Body of pancreas (tissue), 4 donors: ENCODE results near the gene TMA7. TPM values are rescaled to one million over a fixed set of nuclear protein-coding genes. Genes with fewer than 3 reads are reported as not detected.
"Not testable (repeated sequence)": the region's sequence is repeated elsewhere in the genome, so short reads cannot be mapped to it uniquely, and the experiment has no call there.

Source experiments
- ATAC-seq: fragments of 150-250 bp; one replicate; pipeline ENCODE4 v1.9.1; 2016
- DNase-seq, 4 donors: peaks; one replicate each; pipeline ENCODE4 v3.0.0-alpha.2; 2019
- H3K27ac ChIP-seq, 4 donors: fragments of 200-600 bp; sonication (generic); 1 replicate in 3 of 4; 2 replicates in 1 of 4; pipeline versions ENCODE4 v1.5.1 to v1.6.1; 2016 to 2019; ENCODE audit warnings: mild to moderate bottlenecking in 1 of 4, mixed read lengths in 1 of 4, moderate library complexity in 1 of 4
- H3K27me3 ChIP-seq, 2 donors: fragments of 200-600 bp; sonication (generic); one replicate each; pipeline ENCODE4 v1.6.0; 2016; ENCODE audit warnings: mild to moderate bottlenecking in 1 of 2
- H3K36me3 ChIP-seq, 2 donors: fragments of 200-600 bp; sonication (generic); replicated peaks in 1 of 2; 2 replicates each; pipeline ENCODE4 v1.5.1; 2016; ENCODE audit warnings: low read depth in 2 of 2; ENCODE audit not compliant: insufficient read depth in 1 of 2
- H3K4me1 ChIP-seq: fragments of 200-600 bp; sonication (generic); one replicate; pipeline ENCODE4 v1.6.0; 2016
- H3K4me3 ChIP-seq, 2 donors: fragments of 200-600 bp; sonication (generic); 1 replicate in 1 of 2; 2 replicates in 1 of 2; pipeline ENCODE4 v1.5.1; 2016 to 2019
- H3K9me3 ChIP-seq, 3 donors: fragments of 200-600 bp; sonication (generic); 1 replicate in 2 of 3; 2 replicates in 1 of 3; pipeline ENCODE4 v1.5.1; 2016
- POLR2A ChIP-seq, 3 donors: fragments of 450-650 bp; IDR thresholded peaks; one replicate each; pipeline ENCODE4 v1.6.1; 2016; ENCODE audit warnings: antibody characterized with exemption in 3 of 3, mild to moderate bottlenecking in 2 of 3
- WGBS, 2 donors: methylation state at CpG; one replicate each; pipeline ENCODE4 v1.1.5; 2017; 5-methylcytosine and 5-hydroxymethylcytosine counted together
- intact Hi-C: fragments of 100-400 bp; cut with DNase I; formaldehyde crosslinking; loops from one replicate; pipeline ENCODE4 v1.15.1; 2023
- total RNA-seq, 2 donors: library from RNA; depleted of rRNA; stranded (reverse); fragments of >200 nt; gene quantifications; one replicate each; pipeline ENCODE4 v1.1.0, GENCODE V29; 2016
- TF ChIP-seq, protein P1 (sequence below), 7 experiments: fragments of 450-650 bp in 4 of 7; fragments of 200-600 bp in 3 of 7; sonication (generic) in 3 of 7; IDR thresholded peaks; one replicate each; pipeline ENCODE4 v1.5.1; 2016 to 2019; ENCODE audit warnings: antibody characterized with exemption in 7 of 7

The TMA7 gene
- total RNA-seq, 2 donors from 2014 or later: 113 to 156 TPM

- intact Hi-C loops: no loop called here
- ATAC-seq: peak; percentile 4
- Histone ChIP-seq H3K4me3 (no peak overlapping the region), H3K9me3 (no peaks in the 10 kb centered on the region), H3K4me1 (peaks cover 35% of the 10 kb centered on the region), H3K27me3 (no peaks in the 10 kb centered on the region), H3K36me3 (no peaks in the 10 kb centered on the region), H3K27ac (peak overlapping the region in 3 of 4 donors; percentile 6 to 55 (median 38))
- TF ChIP-seq, protein P1, sequence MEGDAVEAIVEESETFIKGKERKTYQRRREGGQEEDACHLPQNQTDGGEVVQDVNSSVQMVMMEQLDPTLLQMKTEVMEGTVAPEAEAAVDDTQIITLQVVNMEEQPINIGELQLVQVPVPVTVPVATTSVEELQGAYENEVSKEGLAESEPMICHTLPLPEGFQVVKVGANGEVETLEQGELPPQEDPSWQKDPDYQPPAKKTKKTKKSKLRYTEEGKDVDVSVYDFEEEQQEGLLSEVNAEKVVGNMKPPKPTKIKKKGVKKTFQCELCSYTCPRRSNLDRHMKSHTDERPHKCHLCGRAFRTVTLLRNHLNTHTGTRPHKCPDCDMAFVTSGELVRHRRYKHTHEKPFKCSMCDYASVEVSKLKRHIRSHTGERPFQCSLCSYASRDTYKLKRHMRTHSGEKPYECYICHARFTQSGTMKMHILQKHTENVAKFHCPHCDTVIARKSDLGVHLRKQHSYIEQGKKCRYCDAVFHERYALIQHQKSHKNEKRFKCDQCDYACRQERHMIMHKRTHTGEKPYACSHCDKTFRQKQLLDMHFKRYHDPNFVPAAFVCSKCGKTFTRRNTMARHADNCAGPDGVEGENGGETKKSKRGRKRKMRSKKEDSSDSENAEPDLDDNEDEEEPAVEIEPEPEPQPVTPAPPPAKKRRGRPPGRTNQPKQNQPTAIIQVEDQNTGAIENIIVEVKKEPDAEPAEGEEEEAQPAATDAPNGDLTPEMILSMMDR (IDR thresholded peaks at IDR 0.05): no peak
- TF ChIP-seq POLR2A (IDR thresholded peaks at IDR 0.05): no peak
- peak in 1 of 4 donors; percentile 23 for DNase-seq
- 30 to 50% methylated on average over 5 to 11 of the region's 11 CpGs for WGBS, 2 donors
Observed at GRCh38 chr3:48398701-48399386, 41.2 kb upstream of the TMA7 start.

GRCh38 chr3:48399387-48400172, 40.5 kb upstream of the TMA7 start:
- Histone ChIP-seq H3K4me1 (peaks cover 35% of the 10 kb centered on the region), H3K27ac (peak overlapping the region in 3 of 4 donors; percentile 6 to 55 (median 38)), H3K9me3 (no peaks in the 10 kb centered on the region), H3K27me3 (no peaks in the 10 kb centered on the region), H3K4me3 (no peak overlapping the region), H3K36me3 (peaks cover 2 to 4% of the 10 kb centered on the region in 2 donors)
- intact Hi-C loops: loop anchor here (5.0 kb wide), 1 partner anchor 38 kb away; no protein-coding TSS in a partner anchor
- DNase-seq (peak; percentile 75 to 90 (median 88)), ATAC-seq (peak; percentile 72)
- peak in 1 of 3 donors; percentile 22 for TF ChIP-seq POLR2A (IDR thresholded peaks at IDR 0.05)
- TF ChIP-seq, protein P1 (IDR thresholded peaks at IDR 0.05): peak in 2 of 7 experiments; percentile 15 to 29
- 20 to 28% methylated on average over 4 of the region's 4 CpGs for WGBS, 2 donors

DNA sequence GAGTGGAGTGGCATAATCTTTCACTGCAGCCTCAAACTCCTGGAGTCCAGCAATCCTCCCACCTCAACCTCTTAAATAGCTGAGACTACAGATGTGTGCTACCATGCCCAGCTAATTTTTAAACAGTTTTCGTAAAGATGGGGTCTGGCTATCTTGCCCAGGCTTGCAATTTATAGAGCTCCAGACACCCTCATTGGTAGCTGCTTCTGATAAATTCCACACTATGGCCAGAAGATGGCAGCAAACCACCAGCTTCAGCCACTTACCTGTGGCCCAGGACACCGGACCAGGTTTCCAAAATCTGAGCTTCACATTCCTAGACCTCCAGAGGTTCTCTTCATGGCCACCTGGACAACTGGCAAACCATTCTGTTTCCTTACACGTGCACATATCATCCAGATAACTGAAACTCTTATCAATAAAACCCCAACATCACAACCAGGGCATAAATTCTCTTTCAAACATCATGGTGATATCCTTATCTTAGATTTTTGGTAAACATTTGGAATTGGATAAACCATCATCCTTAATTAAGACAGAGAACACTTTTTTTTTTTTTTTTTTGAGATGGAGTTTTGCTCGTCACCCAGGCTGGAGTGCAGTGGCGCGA, 39.1 kb upstream of the TMA7 start:
- peaks cover 35% of the 10 kb centered on the region for H3K4me1 ChIP-seq
- peaks cover 2 to 4% of the 10 kb centered on the region in 2 donors for H3K36me3 ChIP-seq
- WGBS, 2 donors: 54 to 57% methylated on average over 6 of the region's 6 CpGs
- H3K27ac ChIP-seq: peak overlapping the region in 1 of 4 donors; percentile 38
- no peak overlapping the region for H3K4me3 ChIP-seq
- TF ChIP-seq, protein P1 (IDR thresholded peaks at IDR 0.05): peak; percentile 39 to 92 (median 89)
- TF ChIP-seq POLR2A (IDR thresholded peaks at IDR 0.05): no peak
- ATAC-seq (peak; percentile 66), DNase-seq (peak; percentile 71 to 80 (median 74))
- intact Hi-C loops: loop anchor here (5.0 kb wide), 1 partner anchor 36 kb away; no protein-coding TSS in a partner anchor
- H3K27me3 ChIP-seq: no peaks in the 10 kb centered on the region
- no peaks in the 10 kb centered on the region for H3K9me3 ChIP-seq

DNA sequence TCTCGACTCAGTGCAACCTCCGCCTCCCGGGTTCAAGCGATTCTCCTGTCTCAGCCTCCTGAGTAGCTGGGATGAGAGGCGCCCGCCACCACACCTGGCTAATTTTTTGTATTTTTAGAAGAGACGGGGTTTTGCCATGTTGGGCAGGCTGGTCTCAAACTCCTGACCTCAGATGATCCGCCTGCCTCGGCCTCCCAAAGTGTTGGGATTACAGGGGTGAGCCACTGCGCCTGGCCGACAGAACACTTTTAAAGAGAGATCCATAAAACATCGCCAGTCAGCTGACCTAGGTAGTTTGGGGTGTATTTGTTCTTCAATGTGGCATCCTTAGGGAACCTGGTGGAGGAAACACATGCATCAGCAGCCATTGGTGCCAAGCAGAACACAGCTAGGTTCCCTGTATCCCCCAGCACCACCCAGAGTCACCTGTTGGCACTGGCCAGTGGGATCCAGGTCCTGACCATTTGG, 38.6 kb upstream of the TMA7 start:
- Histone ChIP-seq H3K27ac (peak overlapping the region in 2 of 4 donors; percentile 53 to 68), H3K4me1 (peaks cover 35% of the 10 kb centered on the region)
- H3K27me3 ChIP-seq, H3K36me3 ChIP-seq, H3K4me3 ChIP-seq, ATAC-seq, DNase-seq, H3K9me3 ChIP-seq: not testable (repeated sequence)
- intact Hi-C loops: loop anchor here (5.0 kb wide), 1 partner anchor 36 kb away; no protein-coding TSS in a partner anchor
- WGBS, 2 donors: 83 to 89% methylated on average over 12 of the region's 12 CpGs
